Chondrocyte (in vitro differentiated cells): ENCODE data around the gene DDX17. TPM values are rescaled to one million over a fixed set of nuclear protein-coding genes. Genes with fewer than 3 reads are reported as not detected.

Experiments used
- DNase-seq: peaks from one replicate; pipeline ENCODE4 v3.0.0; 2021; ENCODE audit warnings: mixed read lengths, low spot score
- H3K27ac Mint-ChIP-seq: one replicate; pipeline ENCODE4 v1.8.0; 2021; ENCODE audit warnings: mild to moderate bottlenecking, moderate library complexity, mixed read lengths; ENCODE audit not compliant: unreplicated experiment
- H3K27me3 Mint-ChIP-seq: 2 replicates; pipeline ENCODE4 v1.8.0; 2021; ENCODE audit warnings: low read depth, mixed read lengths
- H3K36me3 Mint-ChIP-seq: 2 replicates; pipeline ENCODE4 v1.8.0; 2021; ENCODE audit warnings: low read depth, mixed read lengths
- H3K4me1 Mint-ChIP-seq: 2 replicates; pipeline ENCODE4 v1.8.0; 2021; ENCODE audit warnings: low read depth, mild to moderate bottlenecking, mixed read lengths
- H3K4me3 Mint-ChIP-seq: one replicate; pipeline ENCODE4 v1.8.0; 2021; ENCODE audit warnings: mild to moderate bottlenecking, moderate library complexity, mixed read lengths; ENCODE audit not compliant: unreplicated experiment
- H3K9me3 Mint-ChIP-seq: 2 replicates; pipeline ENCODE4 v1.8.0; 2021; ENCODE audit warnings: low read depth, mixed read lengths
- total RNA-seq: library from RNA; stranded (reverse); gene quantifications from 3 replicates; pipeline ENCODE4 v1.2.1, GENCODE V29; 2021
- TF ChIP-seq, protein P1 (sequence below): fragments of 200-600 bp; sonication (generic); IDR thresholded peaks from 2 replicates; pipeline ENCODE4 v1.5.0; 2021; ENCODE audit warnings: antibody characterized with exemption, mild to moderate bottlenecking, moderate library complexity

The DDX17 gene
- total RNA-seq, 1 donor from 2014 or later, result 321 TPM

DNA sequence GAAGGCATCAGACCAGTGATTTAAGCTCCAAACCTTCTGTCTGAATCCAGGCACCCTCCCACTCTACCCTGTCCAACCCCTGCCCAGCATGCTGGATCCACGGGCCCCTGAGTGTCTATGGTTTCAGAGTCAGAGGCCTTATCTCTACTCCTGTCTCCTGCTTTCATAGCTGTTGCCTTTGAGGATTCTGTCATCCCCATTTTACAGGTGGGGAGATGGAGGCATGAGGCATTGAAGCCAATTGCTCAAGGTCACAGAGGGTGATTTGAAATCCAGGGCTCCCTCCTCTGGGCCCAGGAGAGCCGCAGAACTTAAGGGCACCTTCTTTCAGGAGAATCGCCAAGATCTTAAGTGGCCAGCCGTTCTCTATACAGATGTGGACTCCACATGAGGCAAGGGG is 54.2 kb downstream of the DDX17 start:
- TF ChIP-seq, protein P1, sequence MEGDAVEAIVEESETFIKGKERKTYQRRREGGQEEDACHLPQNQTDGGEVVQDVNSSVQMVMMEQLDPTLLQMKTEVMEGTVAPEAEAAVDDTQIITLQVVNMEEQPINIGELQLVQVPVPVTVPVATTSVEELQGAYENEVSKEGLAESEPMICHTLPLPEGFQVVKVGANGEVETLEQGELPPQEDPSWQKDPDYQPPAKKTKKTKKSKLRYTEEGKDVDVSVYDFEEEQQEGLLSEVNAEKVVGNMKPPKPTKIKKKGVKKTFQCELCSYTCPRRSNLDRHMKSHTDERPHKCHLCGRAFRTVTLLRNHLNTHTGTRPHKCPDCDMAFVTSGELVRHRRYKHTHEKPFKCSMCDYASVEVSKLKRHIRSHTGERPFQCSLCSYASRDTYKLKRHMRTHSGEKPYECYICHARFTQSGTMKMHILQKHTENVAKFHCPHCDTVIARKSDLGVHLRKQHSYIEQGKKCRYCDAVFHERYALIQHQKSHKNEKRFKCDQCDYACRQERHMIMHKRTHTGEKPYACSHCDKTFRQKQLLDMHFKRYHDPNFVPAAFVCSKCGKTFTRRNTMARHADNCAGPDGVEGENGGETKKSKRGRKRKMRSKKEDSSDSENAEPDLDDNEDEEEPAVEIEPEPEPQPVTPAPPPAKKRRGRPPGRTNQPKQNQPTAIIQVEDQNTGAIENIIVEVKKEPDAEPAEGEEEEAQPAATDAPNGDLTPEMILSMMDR, result no peak
- no peak overlapping the region for H3K4me3 Mint-ChIP-seq
- no peak overlapping the region for H3K27ac Mint-ChIP-seq
- H3K4me1 Mint-ChIP-seq, result peaks cover 7% of the 10 kb centered on the region
- no peaks in the 10 kb centered on the region for H3K9me3 Mint-ChIP-seq
- no peak for DNase-seq
- no peaks in the 10 kb centered on the region for H3K36me3 Mint-ChIP-seq
- peaks cover 29% of the 10 kb centered on the region for H3K27me3 Mint-ChIP-seq

GRCh38 chr22:38451404-38451803 is 54.7 kb downstream of the DDX17 start:
- TF ChIP-seq, protein P1, result no peak
- H3K27me3 Mint-ChIP-seq, result peaks cover 24% of the 10 kb centered on the region
- no peaks in the 10 kb centered on the region for H3K9me3 Mint-ChIP-seq
- DNase-seq, result no peak
- no peaks in the 10 kb centered on the region for H3K36me3 Mint-ChIP-seq
- peaks cover 5% of the 10 kb centered on the region for H3K4me1 Mint-ChIP-seq
- H3K4me3 Mint-ChIP-seq, result no peak overlapping the region
- no peak overlapping the region for H3K27ac Mint-ChIP-seq

- Mint-ChIP-seq H3K36me3 (no peaks in the 10 kb centered on the region), H3K4me3 (no peak overlapping the region), H3K9me3 (no peaks in the 10 kb centered on the region), H3K27ac (no peak overlapping the region), H3K27me3 (peaks cover 24% of the 10 kb centered on the region), H3K4me1 (peaks cover 4% of the 10 kb centered on the region)
- TF ChIP-seq, protein P1, result no peak
- no peak for DNase-seq
These were observed 55.8 kb downstream of the DDX17 start for GRCh38 chr22:38450234-38450797.

- Mint-ChIP-seq H3K4me1 (peaks cover 4% of the 10 kb centered on the region), H3K4me3 (no peak overlapping the region)
These were observed 56.3 kb downstream of the DDX17 start for GRCh38 chr22:38449776-38450175.

GRCh38 chr22:38448945-38449745 is 57.0 kb downstream of the DDX17 start:
- no peak overlapping the region for H3K27ac Mint-ChIP-seq
- TF ChIP-seq, protein P1, result no peak
- H3K4me1 Mint-ChIP-seq, result no peaks in the 10 kb centered on the region
- no peak for DNase-seq
- H3K4me3 Mint-ChIP-seq, result no peak overlapping the region
- no peaks in the 10 kb centered on the region for H3K9me3 Mint-ChIP-seq
- peaks cover 27% of the 10 kb centered on the region for H3K27me3 Mint-ChIP-seq
- H3K36me3 Mint-ChIP-seq, result no peaks in the 10 kb centered on the region

More at GRCh38 chr22:38449776-38450175, 56.3 kb downstream of the DDX17 start:
- TF ChIP-seq, protein P1, result no peak
- Mint-ChIP-seq H3K36me3 (no peaks in the 10 kb centered on the region), H3K9me3 (no peaks in the 10 kb centered on the region), H3K27ac (no peak overlapping the region), H3K27me3 (peaks cover 26% of the 10 kb centered on the region)
- DNase-seq, result no peak
